A172 (cell line): Measurements from ENCODE around the gene PAX7. TPM values are rescaled to one million over a fixed set of nuclear protein-coding genes. Genes with fewer than 3 reads are reported as not detected.
"Not testable (repeated sequence)": the region's sequence is repeated elsewhere in the genome, so short reads cannot be mapped to it uniquely, and the experiment has no call there.

Source experiments
- DNase-seq: peaks from one replicate; pipeline ENCODE4 v3.0.0-alpha.2; 2015; ENCODE audit warnings: low spot score
- total RNA-seq: library from RNA; depleted of rRNA; stranded (reverse); fragments of >200 nt; shearing (Covaris generic); gene quantifications from 2 replicates; pipeline ENCODE4 v1.2.3, GENCODE V29; 2014

The PAX7 gene
- total RNA-seq, 1 experiment from 2014 or later = not detected

- no peak for DNase-seq
These were observed 121.8 kb downstream of the PAX7 start for GRCh38 chr1:18752409-18752808.

- no peak for DNase-seq
These were observed 129.5 kb downstream of the PAX7 start for GRCh38 chr1:18760156-18760555.

- DNase-seq = peak; percentile 0
These were observed 131.5 kb downstream of the PAX7 start for GRCh38 chr1:18761948-18762840.

- no peak for DNase-seq
These were observed 133.7 kb downstream of the PAX7 start for GRCh38 chr1:18764362-18764761.

GRCh38 chr1:18765725-18766124 lies 135.1 kb downstream of the PAX7 start:
- no peak for DNase-seq

- DNase-seq = no peak
These were observed 135.7 kb downstream of the PAX7 start for GRCh38 chr1:18766328-18766727.

- not testable (repeated sequence) for DNase-seq
These were observed 136.9 kb downstream of the PAX7 start for GRCh38 chr1:18767576-18767975.

- DNase-seq = no peak
These were observed 137.4 kb downstream of the PAX7 start for GRCh38 chr1:18768086-18768485.

GRCh38 chr1:18769140-18769539 lies 138.5 kb downstream of the PAX7 start:
- DNase-seq = no peak

GRCh38 chr1:18770799-18771198 lies 140.2 kb downstream of the PAX7 start:
- no peak for DNase-seq

- DNase-seq = no peak
These were observed 143.1 kb downstream of the PAX7 start for GRCh38 chr1:18773753-18774152.

- no peak for DNase-seq
These were observed 144.7 kb downstream of the PAX7 start for GRCh38 chr1:18775341-18775740.

- DNase-seq = no peak
These were observed 146.1 kb downstream of the PAX7 start for GRCh38 chr1:18776777-18777176.

GRCh38 chr1:18778437-18778836 lies 147.8 kb downstream of the PAX7 start:
- no peak for DNase-seq

GRCh38 chr1:18781031-18781430 lies 150.4 kb downstream of the PAX7 start:
- no peak for DNase-seq

GRCh38 chr1:18783705-18784481 lies 153.2 kb downstream of the PAX7 start:
- DNase-seq = no peak

GRCh38 chr1:18784482-18784831 lies 153.8 kb downstream of the PAX7 start:
- DNase-seq = no peak

GRCh38 chr1:18786149-18786548 lies 155.5 kb downstream of the PAX7 start:
- DNase-seq = no peak

- DNase-seq = no peak
These were observed 157.3 kb downstream of the PAX7 start for GRCh38 chr1:18787825-18788385.

- no peak for DNase-seq
These were observed 158.6 kb downstream of the PAX7 start for GRCh38 chr1:18789246-18789645.

- no peak for DNase-seq
These were observed 162.1 kb downstream of the PAX7 start for GRCh38 chr1:18792747-18793146.

- DNase-seq = no peak
These were observed 162.5 kb downstream of the PAX7 start for GRCh38 chr1:18793164-18793563.

GRCh38 chr1:18794051-18794450 lies 163.4 kb downstream of the PAX7 start:
- DNase-seq = no peak
